ENCODE data around the gene CHST3. TPM values are rescaled to one million over a fixed set of nuclear protein-coding genes. Genes with fewer than 3 reads are reported as not detected.

The CHST3 gene
- total RNA-seq, 2 donors from 2014 or later: 12.9 to 40.8 TPM

DNA sequence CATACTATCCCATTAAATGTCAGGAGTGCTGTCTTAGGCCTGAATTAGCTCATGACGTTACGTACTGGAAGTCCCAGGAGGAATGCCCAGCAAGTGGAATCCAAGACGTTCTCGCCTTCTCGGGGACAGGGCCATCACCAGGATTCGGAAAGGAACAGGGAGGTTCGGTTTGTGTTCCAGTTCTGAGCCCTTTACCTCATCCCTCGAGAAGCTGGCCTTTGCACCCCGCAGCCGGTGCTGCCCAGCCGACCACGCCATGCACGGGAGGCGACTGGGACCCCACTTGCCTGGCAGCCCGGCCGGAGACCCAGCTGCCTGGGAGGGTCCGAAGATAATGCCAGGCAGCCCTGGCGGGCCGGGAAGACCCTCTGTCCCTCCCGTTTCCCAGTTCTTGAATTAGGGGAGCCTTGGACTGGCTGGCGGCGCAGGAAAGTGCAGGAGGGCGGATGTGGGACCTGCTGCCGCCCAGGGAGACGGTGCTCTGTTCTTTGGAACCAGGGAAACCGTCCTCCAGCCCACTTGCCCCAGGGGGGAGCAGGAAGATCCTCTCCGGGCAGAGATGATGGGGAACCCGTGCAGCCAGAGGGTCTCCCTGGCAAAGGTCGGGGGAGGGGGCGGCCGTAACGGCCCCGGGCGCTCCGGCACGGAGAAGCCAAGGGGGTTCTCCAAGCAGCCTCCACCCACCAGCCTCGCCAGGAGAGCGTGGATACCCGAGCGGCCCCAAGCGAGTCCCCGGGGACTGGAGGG is 671 bp upstream of the CHST3 start:
- peaks cover 53% of the 10 kb centered on the region for H3K27me3 Mint-ChIP-seq (ENCODE audit: insufficient read depth)
- Histone ChIP-seq H3K4me1 (ENCODE audit: control insufficient read depth, insufficient read depth, low read length) (no peaks in the 10 kb centered on the region), H3K9ac (ENCODE audit: extremely low read depth, low read length, poor library complexity, severe bottlenecking) (peak overlapping the region; percentile 54), H3K9me3 (ENCODE audit: control insufficient read depth, low read length) (no peaks in the 10 kb centered on the region), H3K27ac (ENCODE audit: low read depth, low read length) (no peak overlapping the region), H3K36me3 (ENCODE audit: control insufficient read depth, insufficient read depth, low read length) (no peaks in the 10 kb centered on the region), H3K4me3 (ENCODE audit: low read length) (peak overlapping the region; percentile 84), H3K27me3 (ENCODE audit: control insufficient read depth, insufficient read depth, low read length, poor library complexity, severe bottlenecking) (peaks cover 6% of the 10 kb centered on the region)
- 26 to 33% methylated on average over 30 to 42 of the region's 42 CpGs for WGBS, 2 experiments (ENCODE audit: insufficient coverage in 1 of 2, insufficient read length in 1 of 2)
- TF ChIP-seq, protein P1, sequence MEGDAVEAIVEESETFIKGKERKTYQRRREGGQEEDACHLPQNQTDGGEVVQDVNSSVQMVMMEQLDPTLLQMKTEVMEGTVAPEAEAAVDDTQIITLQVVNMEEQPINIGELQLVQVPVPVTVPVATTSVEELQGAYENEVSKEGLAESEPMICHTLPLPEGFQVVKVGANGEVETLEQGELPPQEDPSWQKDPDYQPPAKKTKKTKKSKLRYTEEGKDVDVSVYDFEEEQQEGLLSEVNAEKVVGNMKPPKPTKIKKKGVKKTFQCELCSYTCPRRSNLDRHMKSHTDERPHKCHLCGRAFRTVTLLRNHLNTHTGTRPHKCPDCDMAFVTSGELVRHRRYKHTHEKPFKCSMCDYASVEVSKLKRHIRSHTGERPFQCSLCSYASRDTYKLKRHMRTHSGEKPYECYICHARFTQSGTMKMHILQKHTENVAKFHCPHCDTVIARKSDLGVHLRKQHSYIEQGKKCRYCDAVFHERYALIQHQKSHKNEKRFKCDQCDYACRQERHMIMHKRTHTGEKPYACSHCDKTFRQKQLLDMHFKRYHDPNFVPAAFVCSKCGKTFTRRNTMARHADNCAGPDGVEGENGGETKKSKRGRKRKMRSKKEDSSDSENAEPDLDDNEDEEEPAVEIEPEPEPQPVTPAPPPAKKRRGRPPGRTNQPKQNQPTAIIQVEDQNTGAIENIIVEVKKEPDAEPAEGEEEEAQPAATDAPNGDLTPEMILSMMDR (conservative IDR thresholded peaks at IDR 0.05): no peak
- H3K9me3 Mint-ChIP-seq: peaks cover 17% of the 10 kb centered on the region
- peak; percentile 75 for DNase-seq
- peak overlapping the region; percentile 76 for H3K4me3 Mint-ChIP-seq
- no peak overlapping the region for H3K27ac Mint-ChIP-seq
- H3K36me3 Mint-ChIP-seq (ENCODE audit: low read depth): no peaks in the 10 kb centered on the region
- peaks cover 21% of the 10 kb centered on the region for H3K4me1 Mint-ChIP-seq

DNA sequence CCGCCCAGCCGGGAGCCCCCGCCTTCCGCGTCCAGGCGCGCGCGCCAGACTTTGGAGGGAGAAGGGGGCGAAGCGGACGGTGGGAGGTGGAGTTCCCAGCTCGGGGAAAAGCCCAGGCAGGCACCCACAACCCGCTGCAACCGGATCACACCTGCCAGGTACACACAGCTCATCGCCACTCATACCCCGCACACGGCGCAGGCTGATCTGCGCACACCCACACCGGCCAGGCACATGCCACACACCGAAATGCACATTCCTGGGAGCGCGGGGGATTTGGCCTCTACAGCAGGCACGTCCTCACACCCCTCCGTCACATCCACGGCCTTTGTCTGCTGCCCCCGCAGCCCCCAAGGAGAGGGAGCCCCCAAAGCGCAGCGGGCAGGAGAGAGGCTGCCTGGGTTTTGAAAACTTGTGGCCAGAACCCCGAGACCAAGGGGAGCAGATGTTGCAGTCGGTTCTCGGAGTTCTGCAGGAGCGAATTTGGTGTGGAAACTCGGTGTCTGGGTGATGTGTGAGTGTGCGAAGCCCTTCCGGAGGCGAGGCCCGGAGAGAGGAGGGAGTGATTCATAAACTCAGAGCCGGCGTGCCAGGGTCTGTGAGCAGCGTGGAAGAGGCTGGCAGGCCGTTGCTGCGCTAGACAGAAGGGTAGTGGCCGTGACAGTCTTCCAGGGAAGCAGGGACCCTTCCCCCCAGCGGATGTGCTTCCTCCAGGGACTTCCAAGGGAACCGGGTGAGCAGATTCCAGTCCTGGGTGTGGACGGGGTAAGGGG is 734 bp downstream of the CHST3 start:
- H3K36me3 Mint-ChIP-seq (ENCODE audit: low read depth): no peaks in the 10 kb centered on the region

DNA sequence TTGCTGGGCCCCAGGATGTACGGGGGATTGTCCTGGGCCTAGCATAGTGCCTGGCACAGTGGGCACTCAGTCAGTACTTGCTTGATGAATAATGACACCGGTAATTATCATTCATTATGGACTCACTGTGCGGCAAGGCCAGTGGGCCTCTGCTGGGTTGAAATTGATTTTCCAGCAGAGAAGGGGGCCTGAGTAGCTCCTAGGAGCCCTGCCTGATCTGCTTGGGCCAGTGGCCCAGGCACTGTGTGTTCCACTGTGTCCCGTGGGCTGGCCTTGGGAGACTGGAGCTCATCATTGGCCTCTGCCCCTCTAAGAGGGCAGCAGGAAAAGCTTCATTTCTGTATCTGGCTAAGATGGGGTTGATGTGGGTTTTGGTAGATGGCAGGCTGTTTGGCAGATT is 1.4 kb downstream of the CHST3 start:
- Mint-ChIP-seq H3K27ac (no peak overlapping the region), H3K4me1 (peaks cover 32% of the 10 kb centered on the region), H3K9me3 (peaks cover 17% of the 10 kb centered on the region), H3K27me3 (ENCODE audit: insufficient read depth) (peaks cover 45% of the 10 kb centered on the region), H3K4me3 (peak overlapping the region; percentile 76), H3K36me3 (ENCODE audit: low read depth) (no peaks in the 10 kb centered on the region)
- Histone ChIP-seq H3K4me3 (ENCODE audit: low read length) (peak overlapping the region; percentile 84), H3K27me3 (ENCODE audit: control insufficient read depth, insufficient read depth, low read length, poor library complexity, severe bottlenecking) (peaks cover 6% of the 10 kb centered on the region), H3K36me3 (ENCODE audit: control insufficient read depth, insufficient read depth, low read length) (no peaks in the 10 kb centered on the region), H3K4me1 (ENCODE audit: control insufficient read depth, insufficient read depth, low read length) (peaks cover 4% of the 10 kb centered on the region), H3K27ac (ENCODE audit: low read depth, low read length) (no peak overlapping the region), H3K9ac (ENCODE audit: extremely low read depth, low read length, poor library complexity, severe bottlenecking) (peak overlapping the region; percentile 54), H3K9me3 (ENCODE audit: control insufficient read depth, low read length) (no peaks in the 10 kb centered on the region)
- TF ChIP-seq, protein P1 (conservative IDR thresholded peaks at IDR 0.05): no peak
- 57 to 75% methylated on average over 4 of the region's 4 CpGs for WGBS, 2 experiments (ENCODE audit: insufficient coverage in 1 of 2, insufficient read length in 1 of 2)
- DNase-seq: no peak

More for the DNA sequence above, 734 bp downstream of the CHST3 start:
- Histone ChIP-seq H3K36me3 (ENCODE audit: control insufficient read depth, insufficient read depth, low read length) (no peaks in the 10 kb centered on the region), H3K4me3 (ENCODE audit: low read length) (peak overlapping the region; percentile 84), H3K9me3 (ENCODE audit: control insufficient read depth, low read length) (no peaks in the 10 kb centered on the region), H3K9ac (ENCODE audit: extremely low read depth, low read length, poor library complexity, severe bottlenecking) (peak overlapping the region; percentile 54), H3K4me1 (ENCODE audit: control insufficient read depth, insufficient read depth, low read length) (peaks cover 4% of the 10 kb centered on the region), H3K27me3 (ENCODE audit: control insufficient read depth, insufficient read depth, low read length, poor library complexity, severe bottlenecking) (peaks cover 6% of the 10 kb centered on the region), H3K27ac (ENCODE audit: low read depth, low read length) (no peak overlapping the region)
- TF ChIP-seq, protein P1 (conservative IDR thresholded peaks at IDR 0.05): no peak
- Mint-ChIP-seq H3K9me3 (peaks cover 17% of the 10 kb centered on the region), H3K4me3 (peak overlapping the region; percentile 76), H3K4me1 (peaks cover 25% of the 10 kb centered on the region), H3K27me3 (ENCODE audit: insufficient read depth) (peaks cover 49% of the 10 kb centered on the region), H3K27ac (peak overlapping the region; percentile 59)
- 6 to 9% methylated on average over 24 to 48 of the region's 48 CpGs for WGBS, 2 experiments (ENCODE audit: insufficient coverage in 1 of 2, insufficient read length in 1 of 2)
- DNase-seq: peak; percentile 76
